ENCODE measurements around the gene BMP8B.
"Not testable (repeated sequence)": the region's sequence is repeated elsewhere in the genome, so short reads cannot be mapped to it uniquely, and the experiment has no call there.

The BMP8B gene

DNA sequence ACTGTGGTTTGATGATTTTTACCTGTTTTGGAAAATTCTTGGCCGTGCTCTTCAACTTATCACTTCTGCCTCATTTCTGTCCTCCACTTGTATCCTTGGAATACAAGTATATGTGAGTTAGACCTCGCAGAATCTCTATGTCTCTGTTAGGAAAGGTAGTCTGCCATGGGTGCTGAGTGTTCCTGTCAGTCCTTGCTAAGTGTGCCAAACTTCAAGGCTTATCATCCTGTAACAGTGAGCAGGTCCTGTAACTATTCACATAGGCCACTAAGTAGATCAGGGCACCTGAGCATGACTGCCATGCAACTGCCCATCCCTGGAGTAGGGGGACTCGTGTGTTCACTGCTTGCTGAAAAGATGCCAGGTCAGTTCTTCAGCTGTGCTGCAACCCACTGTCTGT, 24.2 kb upstream of the BMP8B start:
- no peak for DNase-seq (ENCODE audit: low read depth)

GRCh38 chr1:39808784-39809517, 20.3 kb upstream of the BMP8B start:
- no peak for DNase-seq (ENCODE audit: low read depth)

DNA sequence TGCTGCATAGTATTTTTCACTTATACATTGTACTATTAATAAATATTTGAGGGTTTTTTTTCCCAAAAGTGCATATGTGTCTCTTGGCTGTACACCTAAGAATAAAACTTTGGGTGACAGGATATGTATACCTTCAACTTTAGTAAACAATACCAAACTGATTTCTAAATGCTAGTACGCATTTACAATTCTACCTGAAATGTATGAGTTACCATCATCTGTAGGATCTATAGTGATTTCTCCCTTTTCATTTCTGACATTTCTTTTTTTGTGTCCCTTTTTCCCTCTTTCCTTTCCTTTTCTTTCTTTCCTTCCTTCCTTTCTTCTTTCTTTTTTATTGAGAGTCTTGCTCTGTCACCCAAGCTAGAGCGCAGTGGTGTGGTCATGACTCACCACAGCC, 16.7 kb upstream of the BMP8B start:
- DNase-seq (ENCODE audit: low read depth) = no peak

GRCh38 chr1:39802496-39803260, 14.0 kb upstream of the BMP8B start:
- DNase-seq (ENCODE audit: low read depth) = no peak

DNA sequence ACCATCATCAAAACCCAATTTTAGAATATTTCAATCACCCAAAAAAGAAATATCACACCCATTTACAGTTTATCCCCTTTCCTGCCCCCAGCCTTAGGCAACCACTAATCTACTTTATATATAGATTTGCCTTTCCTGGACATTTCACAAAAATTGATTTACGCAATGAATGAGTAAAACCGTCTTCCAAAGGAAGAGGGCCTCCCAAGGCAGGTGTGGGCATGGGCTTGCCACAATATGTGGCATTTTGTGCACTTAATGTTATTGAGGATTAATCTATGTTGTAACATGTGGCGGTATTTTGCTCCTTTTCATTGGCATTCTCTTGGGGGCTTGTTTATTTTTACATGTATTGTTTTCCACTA, 11.8 kb upstream of the BMP8B start:
- DNase-seq (ENCODE audit: low read depth) = no peak

- peak; percentile 71 for DNase-seq (ENCODE audit: low read depth)
These were observed 11.3 kb upstream of the BMP8B start for GRCh38 chr1:39799770-39800470.

- DNase-seq (ENCODE audit: low read depth) = not testable (repeated sequence)
These were observed 10.4 kb upstream of the BMP8B start for GRCh38 chr1:39798859-39799769.

- no peak for DNase-seq (ENCODE audit: low read depth)
These were observed 7.0 kb upstream of the BMP8B start for GRCh38 chr1:39795651-39796050.

DNA sequence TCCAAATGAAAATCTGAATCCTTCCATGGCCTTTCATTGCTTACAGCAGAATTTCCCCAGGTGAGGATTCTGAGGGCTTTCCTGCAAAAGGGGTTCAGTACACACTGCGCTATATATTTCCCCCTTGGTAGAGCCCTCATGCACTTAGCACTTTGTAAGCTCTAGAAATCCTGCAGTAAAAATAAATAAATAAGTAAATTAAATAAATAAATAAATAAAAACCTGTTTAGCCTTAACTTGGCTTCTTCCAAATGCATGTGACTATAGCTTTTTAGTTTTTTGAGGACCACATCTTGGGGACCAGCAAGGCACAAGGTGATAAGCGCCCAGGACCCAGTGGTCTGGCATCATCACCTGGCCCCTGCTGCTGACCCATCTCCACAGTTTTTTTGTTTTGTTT, 3.2 kb upstream of the BMP8B start:
- DNase-seq (ENCODE audit: low read depth) = no peak

GRCh38 chr1:39789571-39790110, 976 bp upstream of the BMP8B start:
- no peak for DNase-seq (ENCODE audit: low read depth)

- no peak for DNase-seq (ENCODE audit: low read depth)
These were observed 273 bp downstream of the BMP8B start for GRCh38 chr1:39788426-39788757.

DNA sequence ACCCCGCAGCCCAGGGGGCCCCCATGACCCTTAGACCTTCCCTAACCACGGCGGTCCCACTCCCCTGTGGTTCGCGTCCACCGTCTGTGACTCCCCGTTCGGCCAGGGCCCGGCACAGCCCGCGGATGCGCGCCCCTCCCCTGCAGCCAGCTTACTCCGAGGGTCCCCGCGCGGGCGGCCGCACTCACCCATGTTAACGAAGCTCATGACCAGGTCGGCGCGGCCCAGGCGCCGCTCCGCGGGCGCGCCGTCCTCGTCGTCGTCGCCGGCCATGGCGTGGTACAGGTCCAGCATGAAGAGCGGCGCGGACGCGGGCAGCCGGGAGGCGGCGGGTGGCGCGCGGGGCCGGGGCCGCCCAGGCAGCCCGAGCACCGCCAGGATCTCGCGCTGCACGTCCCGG, 701 bp downstream of the BMP8B start:
- DNase-seq (ENCODE audit: low read depth) = not testable (repeated sequence)

DNA sequence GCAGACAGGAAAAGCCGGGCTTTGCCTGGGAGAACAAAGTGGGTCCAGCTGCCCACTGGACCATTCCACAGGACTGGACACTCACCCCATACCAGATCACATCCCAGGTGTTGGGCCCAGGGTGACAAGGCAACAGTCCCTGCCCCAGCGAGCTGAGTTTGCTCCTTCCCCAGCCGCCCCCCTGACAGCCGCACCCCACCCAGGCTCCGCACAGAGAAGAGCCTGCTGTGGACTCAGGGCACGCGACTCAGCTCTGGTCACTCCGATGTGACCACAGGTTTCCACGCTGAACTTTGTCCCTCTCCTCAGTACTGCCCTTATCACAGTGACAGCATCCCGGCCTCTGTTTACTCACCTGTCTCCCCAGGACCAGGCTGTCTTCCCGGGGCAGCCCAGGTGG, 1.2 kb downstream of the BMP8B start:
- DNase-seq (ENCODE audit: low read depth) = no peak

GRCh38 chr1:39787108-39787375, 1.6 kb downstream of the BMP8B start:
- not testable (repeated sequence) for DNase-seq (ENCODE audit: low read depth)

DNA sequence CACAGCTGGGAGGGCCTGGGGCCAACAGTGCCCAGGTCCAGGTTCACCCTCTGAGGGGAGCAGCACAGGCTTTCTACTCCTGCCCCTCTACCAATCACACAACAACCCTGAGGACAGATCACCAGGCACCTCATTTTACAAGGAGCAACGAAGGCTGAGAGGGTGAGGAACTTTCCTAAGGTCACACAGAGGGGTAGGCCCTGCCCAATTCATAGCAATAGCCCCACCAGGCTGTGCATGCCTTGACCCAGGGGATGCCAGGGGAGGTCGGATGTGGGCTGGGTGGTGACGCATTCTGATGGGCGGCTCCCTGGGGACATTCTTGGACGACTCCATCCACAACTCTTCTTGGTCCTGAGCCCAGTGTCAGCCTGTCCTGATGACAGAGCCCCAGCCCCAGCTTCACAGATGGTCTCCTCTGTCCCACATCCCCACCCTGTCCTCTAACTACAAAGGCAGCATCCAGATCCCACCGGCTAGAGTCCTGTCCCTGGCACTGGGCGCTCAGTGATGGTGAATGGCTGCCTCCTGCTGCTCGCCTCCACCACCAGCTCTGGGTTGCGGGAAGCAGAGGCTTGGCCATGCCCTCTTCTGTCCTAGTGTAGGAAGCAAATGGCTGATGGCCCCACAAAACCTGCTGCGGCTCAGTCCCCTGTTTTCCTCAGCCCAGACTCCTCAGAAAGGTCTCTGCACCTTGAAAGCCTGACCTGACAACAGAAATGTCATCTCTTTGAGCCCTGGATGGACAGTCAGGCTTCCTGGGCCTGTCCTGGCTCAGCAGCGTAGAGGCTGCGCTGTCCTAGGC, 2.2 kb downstream of the BMP8B start:
- not testable (repeated sequence) for DNase-seq (ENCODE audit: low read depth)

DNA sequence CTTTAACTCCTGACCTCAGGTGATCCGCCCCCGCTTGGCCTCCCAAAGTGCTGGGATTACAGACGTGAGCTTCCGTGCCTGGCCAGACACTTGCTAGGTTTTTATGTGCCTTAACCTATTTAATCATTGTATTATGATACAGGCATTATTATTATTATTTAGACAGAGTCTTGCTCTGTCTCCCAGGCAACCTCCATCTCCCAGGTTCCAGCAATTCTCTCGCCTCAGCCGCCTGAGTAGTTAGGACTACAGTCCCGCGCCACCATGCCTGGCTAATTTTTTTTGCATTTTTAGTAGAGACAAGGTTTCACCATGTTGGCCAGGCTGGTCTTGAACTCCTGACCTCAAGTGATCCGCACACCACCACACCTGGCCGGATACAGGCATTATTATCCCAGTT, 6.0 kb downstream of the BMP8B start:
- not testable (repeated sequence) for DNase-seq (ENCODE audit: low read depth)

DNA sequence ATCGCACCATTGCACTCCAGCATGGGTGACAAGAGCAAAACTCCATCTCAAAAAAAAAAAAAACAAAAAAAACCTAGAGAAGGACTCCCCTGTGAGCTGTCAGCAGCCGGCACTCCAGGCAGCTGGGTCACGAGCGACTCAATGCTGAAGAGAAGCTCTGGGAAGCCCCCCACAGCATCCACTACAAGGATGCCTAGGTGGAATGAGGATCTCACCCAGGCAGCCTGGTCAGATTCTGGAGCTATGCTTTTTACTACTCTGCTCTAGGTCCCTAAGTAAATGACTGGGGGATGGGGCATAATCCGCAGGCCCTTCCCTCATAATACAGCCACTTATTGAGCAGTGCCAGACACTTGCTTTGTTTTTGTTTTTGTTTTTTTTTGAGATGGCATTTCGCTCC, 6.6 kb downstream of the BMP8B start:
- no peak for DNase-seq (ENCODE audit: low read depth)

GRCh38 chr1:39781349-39781715, 7.3 kb downstream of the BMP8B start:
- DNase-seq (ENCODE audit: low read depth) = no peak

GRCh38 chr1:39779821-39780220, 8.8 kb downstream of the BMP8B start:
- no peak for DNase-seq (ENCODE audit: low read depth)

- DNase-seq (ENCODE audit: low read depth) = no peak
These were observed 9.5 kb downstream of the BMP8B start for GRCh38 chr1:39779137-39779536.

DNA sequence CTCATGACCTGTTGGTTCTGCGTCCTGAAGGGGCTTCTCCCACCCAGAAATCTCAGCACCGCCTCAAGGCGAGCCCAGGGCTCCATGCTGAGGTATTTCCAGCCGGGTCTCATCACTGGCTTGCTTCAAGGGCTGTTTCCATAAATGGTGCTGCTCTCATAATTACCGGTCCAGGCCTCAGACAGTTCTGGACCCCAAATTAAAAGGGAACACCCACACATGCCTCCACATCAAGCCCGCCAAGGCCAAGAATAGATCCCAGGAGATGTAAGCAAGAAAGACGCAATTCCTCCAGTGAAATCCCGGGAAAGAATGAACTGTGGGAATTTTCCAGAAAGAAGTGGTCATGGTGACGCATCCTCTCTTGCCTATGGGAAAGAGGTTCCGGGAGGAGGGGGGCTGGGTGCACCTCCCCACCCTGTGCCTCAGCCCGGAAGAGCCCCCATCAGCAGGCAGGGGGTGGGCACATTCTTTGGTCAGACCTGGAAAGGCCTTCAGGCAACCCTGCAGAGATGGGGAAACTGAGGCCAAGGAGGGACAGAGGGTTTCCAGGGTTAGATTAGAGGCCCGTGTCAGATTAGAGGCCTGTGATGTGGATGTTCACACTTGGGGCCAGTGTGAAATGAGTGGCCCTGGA, 10.1 kb downstream of the BMP8B start:
- not testable (repeated sequence) for DNase-seq (ENCODE audit: low read depth)
